Neural cell (in vitro differentiated cells): ENCODE data around the gene AQP5.

Source experiments
- CTCF ChIP-seq: fragments of 450-650 bp; IDR thresholded peaks from 2 replicates; pipeline ENCODE4 v1.5.1; 2014; ENCODE audit warnings: antibody characterized with exemption, mild to moderate bottlenecking, moderate library complexity; ENCODE audit not compliant: poor library complexity, severe bottlenecking
- EP300 ChIP-seq: fragments of 450-650 bp; conservative IDR thresholded peaks from 2 replicates; pipeline ENCODE4 v1.6.1; 2014; ENCODE audit warnings: antibody characterized with exemption, mild to moderate bottlenecking, moderate library complexity; ENCODE audit not compliant: poor library complexity, severe bottlenecking
- EZH2 ChIP-seq: fragments of 200-600, 300-800 bp; shearing (Covaris generic), sonication (generic); IDR thresholded peaks from 2 replicates; pipeline ENCODE4 v1.6.1; 2014; ENCODE audit warnings: antibody characterized with exemption, low read length, borderline replicate concordance, mild to moderate bottlenecking; ENCODE audit not compliant: insufficient read depth, poor library complexity, severe bottlenecking
- MXI1 ChIP-seq: fragments of 450-650 bp; conservative IDR thresholded peaks from 2 replicates; pipeline ENCODE4 v1.6.1; 2014; ENCODE audit warnings: antibody characterized with exemption, mild to moderate bottlenecking; ENCODE audit not compliant: poor library complexity, severe bottlenecking
- POLR2AphosphoS5 ChIP-seq: IDR thresholded peaks from 2 replicates; pipeline ENCODE4 v1.6.1; 2012
- RAD21 ChIP-seq: fragments of 450-650 bp; conservative IDR thresholded peaks from 2 replicates; pipeline ENCODE4 v1.6.1; 2014; ENCODE audit warnings: antibody characterized with exemption, mild to moderate bottlenecking, moderate library complexity
- REST ChIP-seq: IDR thresholded peaks from 2 replicates; pipeline ENCODE4 v1.6.1; 2012; ENCODE audit warnings: borderline replicate concordance
- SMC3 ChIP-seq: fragments of 450-650 bp; conservative IDR thresholded peaks from 2 replicates; pipeline ENCODE4 v1.6.1; 2014; ENCODE audit warnings: antibody characterized with exemption, mild to moderate bottlenecking, moderate library complexity; ENCODE audit not compliant: poor library complexity
- TAF1 ChIP-seq: IDR thresholded peaks from 2 replicates; pipeline ENCODE4 v1.6.1; 2012; ENCODE audit warnings: low read depth

DNA sequence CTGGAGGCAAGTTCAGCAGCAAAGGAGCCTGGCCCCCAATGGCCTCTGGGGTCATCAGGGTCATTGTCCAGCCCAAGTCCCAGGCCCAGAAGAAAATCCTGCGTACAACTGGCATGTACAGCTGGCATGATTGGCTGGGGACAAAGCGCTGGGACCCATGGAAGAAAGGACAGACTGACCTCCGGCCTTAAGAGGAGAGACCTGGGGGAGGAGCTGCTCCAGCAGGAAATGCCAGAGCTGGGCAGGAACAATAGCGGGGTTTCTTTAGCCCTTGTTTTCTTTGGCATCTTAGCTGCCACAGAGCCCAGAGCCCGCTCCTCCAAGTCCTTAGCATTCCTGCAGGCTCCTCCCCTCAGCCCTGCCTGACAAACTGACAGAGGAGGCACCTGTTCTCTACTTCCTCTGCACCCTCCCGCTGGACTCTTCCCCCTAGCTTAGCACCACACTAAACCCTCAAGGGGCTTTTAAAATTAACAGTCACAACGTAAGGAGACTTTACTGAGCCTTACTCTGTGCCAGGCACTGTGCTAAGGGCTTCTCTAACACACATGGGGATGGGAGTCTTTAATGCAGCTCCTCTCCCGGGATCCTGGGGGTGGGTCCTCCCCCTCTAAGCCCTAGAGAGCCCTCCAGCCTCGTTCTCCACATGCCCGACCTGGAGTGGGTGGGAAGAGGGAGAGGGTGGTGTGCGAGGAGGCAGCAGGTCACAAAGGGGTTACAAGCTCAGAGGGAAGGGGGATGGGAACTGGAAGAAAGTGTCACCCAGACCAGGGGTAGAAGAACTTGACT, 1.8 kb upstream of the AQP5 start:
- TF ChIP-seq RAD21 = no peak
- TF ChIP-seq CTCF = no peak
- no peak for TF ChIP-seq EP300
- TF ChIP-seq POLR2AphosphoS5 = no peak
- TF ChIP-seq EZH2 = no peak
- no peak for TF ChIP-seq MXI1
- no peak for TF ChIP-seq SMC3
- TF ChIP-seq TAF1 = no peak
- no peak for TF ChIP-seq REST
